Esophagus muscularis mucosa (tissue), 3 donors: ENCODE data around the gene FOXN3.

Experiments
- EP300 ChIP-seq: sonication (generic); formaldehyde crosslinking; IDR thresholded peaks from one replicate; pipeline ENCODE4 v1.6.1; 2017; ENCODE audit warnings: antibody characterized with exemption
- TF ChIP-seq, protein P1 (sequence below), 3 experiments: fragments of 200-600 bp in 2 of 3; fragments of 450-650 bp in 1 of 3; sonication (generic) in 2 of 3; IDR thresholded peaks; one replicate each; pipeline ENCODE4 v1.5.1; 2017 to 2019; ENCODE audit warnings: antibody characterized with exemption in 3 of 3, mild to moderate bottlenecking in 2 of 3, moderate library complexity in 1 of 3

DNA sequence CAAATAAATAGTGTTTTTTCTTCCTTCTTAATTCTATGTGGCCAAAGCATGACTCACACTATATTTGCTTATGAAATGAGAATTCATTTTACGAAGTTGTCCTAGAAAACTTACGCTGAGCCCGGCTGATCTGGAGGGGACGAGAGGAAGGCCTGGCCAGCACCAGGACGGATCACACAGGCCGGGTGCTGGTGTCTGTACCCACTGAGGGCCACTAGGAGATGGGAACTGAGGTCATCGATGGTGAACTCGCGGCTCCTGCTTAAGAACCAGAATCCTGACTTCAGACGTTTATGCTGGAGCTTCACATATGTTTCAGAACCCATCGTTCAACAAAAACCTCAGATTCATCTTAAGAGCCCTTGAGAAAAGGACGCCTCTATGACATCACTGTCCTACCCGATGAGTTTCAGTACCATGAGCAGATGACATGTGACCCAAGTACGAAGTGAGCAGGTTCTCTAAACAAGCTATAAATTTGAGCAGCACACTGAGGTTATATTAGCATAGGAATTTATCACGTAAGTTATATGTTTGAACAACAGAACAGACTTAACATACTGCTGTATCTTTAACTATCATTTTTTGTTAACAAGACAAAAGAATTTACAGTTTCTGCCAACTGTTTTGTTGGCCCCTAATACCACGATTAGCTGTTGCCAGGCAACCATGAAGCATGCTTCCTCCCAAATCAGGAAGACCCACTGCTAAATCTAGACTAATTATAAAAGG, 111.9 kb downstream of the FOXN3 start:
- TF ChIP-seq, protein P1, sequence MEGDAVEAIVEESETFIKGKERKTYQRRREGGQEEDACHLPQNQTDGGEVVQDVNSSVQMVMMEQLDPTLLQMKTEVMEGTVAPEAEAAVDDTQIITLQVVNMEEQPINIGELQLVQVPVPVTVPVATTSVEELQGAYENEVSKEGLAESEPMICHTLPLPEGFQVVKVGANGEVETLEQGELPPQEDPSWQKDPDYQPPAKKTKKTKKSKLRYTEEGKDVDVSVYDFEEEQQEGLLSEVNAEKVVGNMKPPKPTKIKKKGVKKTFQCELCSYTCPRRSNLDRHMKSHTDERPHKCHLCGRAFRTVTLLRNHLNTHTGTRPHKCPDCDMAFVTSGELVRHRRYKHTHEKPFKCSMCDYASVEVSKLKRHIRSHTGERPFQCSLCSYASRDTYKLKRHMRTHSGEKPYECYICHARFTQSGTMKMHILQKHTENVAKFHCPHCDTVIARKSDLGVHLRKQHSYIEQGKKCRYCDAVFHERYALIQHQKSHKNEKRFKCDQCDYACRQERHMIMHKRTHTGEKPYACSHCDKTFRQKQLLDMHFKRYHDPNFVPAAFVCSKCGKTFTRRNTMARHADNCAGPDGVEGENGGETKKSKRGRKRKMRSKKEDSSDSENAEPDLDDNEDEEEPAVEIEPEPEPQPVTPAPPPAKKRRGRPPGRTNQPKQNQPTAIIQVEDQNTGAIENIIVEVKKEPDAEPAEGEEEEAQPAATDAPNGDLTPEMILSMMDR (IDR thresholded peaks at IDR 0.05), result peak in 1 of 3 experiments; percentile 16
- TF ChIP-seq EP300, result no peak
